Prostate gland (tissue), 2 donors: ENCODE results near the gene EXD3. TPM values are rescaled to one million over a fixed set of nuclear protein-coding genes. Genes with fewer than 3 reads are reported as not detected.

Experiments
- DNase-seq: peaks from one replicate; pipeline ENCODE4 v3.0.0-alpha.2; 2019; ENCODE audit warnings: low spot score
- H3K27ac ChIP-seq, 2 donors: fragments of 200-600 bp; sonication (generic); 2 replicates each; pipeline ENCODE4 v1.5.1; 2017 to 2019
- H3K27me3 ChIP-seq: fragments of 200-600 bp; sonication (generic); replicated peaks from 2 replicates; pipeline ENCODE4 v1.5.1; 2019; ENCODE audit not compliant: insufficient read depth
- H3K36me3 ChIP-seq, 2 donors: fragments of 200-600 bp; sonication (generic); 1 replicate in 1 of 2; 2 replicates in 1 of 2; pipeline versions ENCODE4 v1.5.1 to v1.8.1; 2017 to 2019
- H3K4me1 ChIP-seq: fragments of 200-600 bp; sonication (generic); replicated peaks from 2 replicates; pipeline ENCODE4 v1.5.1; 2019
- H3K4me3 ChIP-seq, 2 donors: fragments of 200-600 bp; sonication (generic); 2 replicates each; pipeline ENCODE4 v1.5.1; 2017 to 2019
- H3K9me3 ChIP-seq: fragments of 200-600 bp; sonication (generic); 2 replicates; pipeline ENCODE4 v1.5.1; 2017
- CTCF ChIP-seq, 4 experiments: fragments of 200-600 bp in 2 of 4; fragments of 450-650 bp in 2 of 4; sonication (generic) in 2 of 4; IDR thresholded peaks; 1 replicate in 3 of 4; 2 replicates in 1 of 4; pipeline ENCODE4 v1.5.1; 2016 to 2019; ENCODE audit warnings: antibody characterized with exemption in 4 of 4, mild to moderate bottlenecking in 2 of 4, moderate library complexity in 2 of 4
- POLR2A ChIP-seq: fragments of 450-650 bp; IDR thresholded peaks from one replicate; pipeline ENCODE4 v1.6.1; 2016; ENCODE audit warnings: antibody characterized with exemption, mild to moderate bottlenecking
- POLR2AphosphoS5 ChIP-seq: sonication (generic); formaldehyde crosslinking; IDR thresholded peaks from one replicate; pipeline ENCODE4 v1.6.1; 2017; ENCODE audit warnings: antibody characterized with exemption
- WGBS: methylation state at CpG from one replicate; pipeline ENCODE4 v1.1.5; 2018; 5-methylcytosine and 5-hydroxymethylcytosine counted together
- intact Hi-C: fragments of 100-400 bp; cut with DNase I; formaldehyde crosslinking; loops from one replicate; pipeline ENCODE4 v1.14.2; 2022
- total RNA-seq, 2 donors: library from RNA; depleted of rRNA; stranded (reverse); fragments of >200 nt; gene quantifications; one replicate each; pipeline ENCODE4 v1.1.0, GENCODE V29; 2016

Gene EXD3
- total RNA-seq, 2 donors from 2014 or later: 32.6 to 44.8 TPM

DNA sequence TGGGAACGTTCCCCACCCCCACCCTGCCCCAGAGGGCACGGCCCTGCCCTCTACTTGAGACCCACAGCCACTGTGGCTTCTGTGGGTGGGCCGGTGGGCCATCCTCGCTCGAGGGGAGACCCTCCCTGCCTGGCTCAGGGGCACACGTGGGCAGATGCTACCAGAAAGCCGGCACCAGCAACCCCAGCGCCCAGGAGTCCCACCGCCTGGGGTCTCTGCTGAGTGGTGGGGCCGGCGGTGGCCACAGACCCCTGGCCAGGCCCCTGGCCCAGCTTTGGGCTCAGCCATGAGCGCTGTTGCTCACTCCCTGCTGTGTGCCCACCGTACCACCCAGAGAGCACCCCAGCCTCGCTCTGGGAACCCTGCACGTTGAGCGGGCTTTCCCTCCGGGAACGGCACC, 104.4 kb downstream of the EXD3 start:
- H3K27ac ChIP-seq: no peak overlapping the region
- DNase-seq: no peak
- WGBS: 90% methylated on average over 13 of the region's 18 CpGs
- H3K36me3 ChIP-seq: no peaks in the 10 kb centered on the region
- intact Hi-C loops: no loop called here
- H3K9me3 ChIP-seq: no peaks in the 10 kb centered on the region
- H3K4me3 ChIP-seq: no peak overlapping the region
- H3K27me3 ChIP-seq: peaks cover 2% of the 10 kb centered on the region
- H3K4me1 ChIP-seq: peaks cover 7% of the 10 kb centered on the region
- TF ChIP-seq POLR2A: no peak
- no peak for TF ChIP-seq CTCF (IDR thresholded peaks at IDR 0.05)
- no peak for TF ChIP-seq POLR2AphosphoS5

DNA sequence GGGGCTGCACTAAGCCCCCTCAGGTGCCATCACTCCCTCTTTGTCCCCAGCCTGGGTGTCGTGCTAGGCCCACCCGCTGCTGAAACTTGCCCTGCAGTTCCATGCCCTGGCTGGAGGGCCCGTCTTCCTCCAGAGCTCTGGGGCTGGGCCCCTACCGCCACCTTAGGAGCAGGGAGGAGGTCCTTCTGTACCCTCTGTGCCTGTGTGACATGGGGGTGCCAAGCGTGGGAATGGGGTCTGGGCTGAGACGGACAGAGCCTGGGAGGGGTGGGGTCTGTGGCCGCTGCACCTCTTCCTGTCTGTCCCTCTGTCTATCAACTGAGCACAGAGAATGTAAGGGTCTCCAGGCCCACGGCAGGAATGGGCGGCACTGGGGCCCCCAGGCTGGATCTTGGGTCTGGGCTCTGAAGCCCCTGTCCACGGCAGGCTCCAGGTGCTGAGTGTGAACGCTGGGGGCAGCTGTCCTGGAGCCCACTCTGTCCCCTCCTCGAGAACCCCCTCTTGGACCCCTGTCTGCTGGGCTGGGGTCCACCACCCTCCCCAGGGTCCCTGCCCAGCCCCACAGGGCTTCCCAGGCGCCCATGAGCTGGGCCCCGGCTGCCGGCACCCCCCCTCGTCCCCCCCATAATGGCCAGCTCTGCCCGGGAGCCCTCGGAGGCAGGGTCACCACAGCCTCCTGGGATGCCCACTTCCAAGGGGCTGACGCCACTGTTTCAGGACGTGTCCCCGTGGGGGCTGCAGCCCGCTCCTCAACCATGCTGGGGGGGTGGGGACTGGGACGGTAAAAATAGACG, 105.0 kb downstream of the EXD3 start:
- H3K4me1 ChIP-seq: peaks cover 7% of the 10 kb centered on the region
- H3K36me3 ChIP-seq: no peaks in the 10 kb centered on the region
- no peak overlapping the region for H3K4me3 ChIP-seq
- WGBS: 83% methylated on average over 22 of the region's 24 CpGs
- DNase-seq: no peak
- peaks cover 2% of the 10 kb centered on the region for H3K27me3 ChIP-seq
- TF ChIP-seq POLR2AphosphoS5: no peak
- intact Hi-C loops: no loop called here
- H3K9me3 ChIP-seq: no peaks in the 10 kb centered on the region
- no peak overlapping the region for H3K27ac ChIP-seq

DNA sequence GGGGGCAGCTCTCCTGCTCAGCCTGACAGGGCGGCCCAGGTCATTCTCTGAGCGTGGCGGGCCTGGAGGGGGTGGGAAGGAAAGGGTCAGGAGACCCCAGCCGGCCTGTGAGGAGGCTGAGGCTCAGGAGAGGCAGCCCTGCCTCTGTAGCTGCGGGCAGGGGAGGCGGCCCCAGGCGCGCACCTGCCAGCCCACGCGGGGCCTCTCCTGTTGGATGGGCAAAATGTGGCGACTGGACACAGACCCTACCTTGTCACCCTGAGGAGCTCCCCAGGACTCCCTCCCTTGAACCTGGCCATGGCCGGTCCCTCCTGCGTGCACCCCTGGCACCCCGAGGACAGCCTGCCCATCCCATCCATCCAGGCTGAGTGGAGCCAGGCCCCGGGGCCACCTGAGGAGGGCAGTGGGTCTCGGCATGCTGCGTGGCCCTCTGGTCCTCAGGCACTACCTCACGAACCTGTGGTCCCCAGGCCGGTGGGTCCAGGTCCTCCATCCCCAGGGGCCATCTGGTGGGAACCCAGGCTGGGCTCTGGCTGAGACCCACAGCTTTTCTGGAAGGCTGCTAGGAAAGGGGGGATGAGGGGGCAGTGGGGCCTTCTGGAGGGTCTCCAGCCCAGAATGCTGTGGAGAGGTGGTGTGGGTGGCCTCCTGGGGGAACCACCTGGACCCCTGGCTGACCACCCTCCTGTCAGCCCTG, 105.8 kb downstream of the EXD3 start:
- Histone ChIP-seq H3K4me3 (no peak overlapping the region), H3K36me3 (no peaks in the 10 kb centered on the region), H3K27me3 (peaks cover 2% of the 10 kb centered on the region), H3K27ac (no peak overlapping the region), H3K4me1 (peaks cover 8% of the 10 kb centered on the region), H3K9me3 (no peaks in the 10 kb centered on the region)
- intact Hi-C loops: no loop called here
- no peak for TF ChIP-seq CTCF (IDR thresholded peaks at IDR 0.05)
- no peak for TF ChIP-seq POLR2AphosphoS5
- 87% methylated on average over 13 of the region's 19 CpGs for WGBS
- no peak for DNase-seq

DNA sequence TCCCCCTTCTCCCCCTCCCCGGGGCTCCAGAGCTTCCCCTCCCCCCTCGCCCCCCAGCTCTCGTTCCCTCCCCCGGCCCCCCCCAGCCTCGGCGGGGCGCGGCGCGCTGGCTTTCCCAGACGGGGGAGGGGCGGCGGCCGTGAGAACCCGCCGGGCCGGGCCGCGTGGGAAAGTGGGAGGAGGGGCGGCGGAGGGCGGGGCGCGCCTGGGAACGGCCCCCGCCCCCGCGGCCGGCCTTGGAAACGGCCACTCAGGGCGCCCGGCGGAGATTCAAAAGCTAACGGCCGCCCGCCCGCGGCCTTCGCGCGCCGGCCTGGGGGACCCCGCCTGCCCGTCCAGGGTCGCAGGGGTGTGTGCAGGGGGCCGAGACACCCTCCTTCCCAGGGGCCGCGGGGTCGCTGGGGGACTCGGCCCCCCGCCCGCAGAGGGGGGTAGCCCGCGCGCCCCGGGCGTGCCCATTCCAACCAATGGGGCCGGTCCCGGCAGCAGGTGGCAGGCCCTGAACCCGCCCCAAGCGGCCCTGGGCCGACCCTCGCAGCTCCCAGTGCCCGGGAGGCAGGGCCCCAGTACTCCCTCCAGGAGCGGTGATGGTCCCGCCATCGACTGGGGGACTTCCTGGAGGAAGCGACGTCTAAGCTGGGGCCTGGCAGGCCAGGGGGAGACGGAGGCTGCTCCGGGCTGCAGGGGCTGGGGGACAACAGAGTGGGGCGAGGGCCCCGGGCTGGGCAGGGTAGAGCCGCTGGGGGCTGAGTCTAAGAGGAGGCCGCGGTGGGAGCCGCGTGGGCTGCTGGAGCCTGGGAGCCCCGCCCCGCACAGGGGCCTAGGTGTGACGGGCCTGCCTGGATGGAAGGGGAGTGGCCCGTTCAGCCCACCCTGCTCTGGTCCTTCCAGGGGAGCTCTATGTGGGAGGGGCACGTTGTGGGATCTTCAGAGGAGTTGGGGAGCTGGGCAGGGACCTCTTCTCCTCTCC, 106.7 kb downstream of the EXD3 start:
- Histone ChIP-seq H3K36me3 (no peaks in the 10 kb centered on the region), H3K4me1 (peaks cover 15% of the 10 kb centered on the region), H3K4me3 (peak overlapping the region in 1 of 2 donors; percentile 30), H3K27ac (no peak overlapping the region), H3K9me3 (no peaks in the 10 kb centered on the region), H3K27me3 (peaks cover 2% of the 10 kb centered on the region)
- DNase-seq: no peak
- WGBS: 9% methylated on average over 43 of the region's 83 CpGs
- intact Hi-C loops: no loop called here
- TF ChIP-seq CTCF (IDR thresholded peaks at IDR 0.05) (no peak), POLR2A (peak; percentile 27)

DNA sequence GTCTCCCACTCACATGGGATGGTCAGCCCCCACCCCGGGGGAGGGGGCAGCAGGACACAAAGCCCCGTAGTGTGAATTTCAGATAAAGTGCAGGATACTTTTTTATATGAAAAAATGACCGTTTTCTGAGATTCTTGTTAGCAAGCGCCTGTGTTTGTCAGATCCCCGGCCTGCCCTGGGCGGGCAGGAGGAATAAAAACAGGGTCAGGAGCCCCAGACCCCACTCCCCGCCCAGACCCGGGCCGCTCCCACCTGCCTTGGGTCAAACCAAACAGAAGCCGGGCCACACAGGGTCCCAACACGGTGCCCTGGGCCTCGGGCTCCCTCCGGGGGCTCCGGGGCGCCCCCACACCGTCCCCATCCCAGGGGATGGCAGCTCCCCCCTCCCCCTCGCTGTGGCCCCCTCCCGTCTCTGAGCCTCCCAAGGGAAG, 107.4 kb downstream of the EXD3 start:
- H3K27me3 ChIP-seq: peaks cover 2% of the 10 kb centered on the region
- H3K36me3 ChIP-seq: no peaks in the 10 kb centered on the region
- intact Hi-C loops: no loop called here
- no peak for DNase-seq
- no peak for TF ChIP-seq CTCF (IDR thresholded peaks at IDR 0.05)
- no peak for TF ChIP-seq POLR2A
- TF ChIP-seq POLR2AphosphoS5: no peak
- H3K9me3 ChIP-seq: no peaks in the 10 kb centered on the region
- H3K27ac ChIP-seq: no peak overlapping the region
- H3K4me1 ChIP-seq: peaks cover 18% of the 10 kb centered on the region
- WGBS: 26% methylated on average over 13 of the region's 18 CpGs
- peak overlapping the region in 1 of 2 donors; percentile 30 for H3K4me3 ChIP-seq
